Mucosa of stomach (tissue), 1 donor: ENCODE data around the gene MYRIP.

Experiments used
- H3K27me3 ChIP-seq: one replicate; pipeline ENCODE4 v1.7.0; 2013; ENCODE audit warnings: mild to moderate bottlenecking, low read length; ENCODE audit not compliant: control insufficient read depth, insufficient read depth
- H3K36me3 ChIP-seq: one replicate; pipeline ENCODE4 v1.7.0; 2013; ENCODE audit warnings: low read length; ENCODE audit not compliant: control insufficient read depth, insufficient read depth
- H3K4me1 ChIP-seq: one replicate; pipeline ENCODE4 v1.7.0; 2013; ENCODE audit warnings: mild to moderate bottlenecking, low read length; ENCODE audit not compliant: control insufficient read depth, insufficient read depth
- H3K4me3 ChIP-seq: one replicate; pipeline ENCODE4 v1.7.0; 2013; ENCODE audit warnings: low read length
- H3K9ac ChIP-seq: one replicate; pipeline ENCODE4 v1.7.0; 2013; ENCODE audit warnings: mild to moderate bottlenecking, low read length, moderate library complexity
- H3K9me3 ChIP-seq: one replicate; pipeline ENCODE4 v1.7.0; 2013; ENCODE audit warnings: mild to moderate bottlenecking, low read length, moderate library complexity; ENCODE audit not compliant: control insufficient read depth
- donor health status: Pancreatic carcinoma.

The MYRIP gene

GRCh38 chr3:39941931-39942330 is 132.5 kb downstream of the MYRIP start:
- H3K9ac ChIP-seq: no peak overlapping the region
- no peaks in the 10 kb centered on the region for H3K27me3 ChIP-seq
- peaks cover 8% of the 10 kb centered on the region for H3K4me1 ChIP-seq
- H3K4me3 ChIP-seq: no peak overlapping the region
- no peaks in the 10 kb centered on the region for H3K36me3 ChIP-seq
- H3K9me3 ChIP-seq: no peaks in the 10 kb centered on the region

GRCh38 chr3:39960515-39961191 is 151.2 kb downstream of the MYRIP start:
- Histone ChIP-seq H3K4me1 (no peaks in the 10 kb centered on the region), H3K36me3 (no peaks in the 10 kb centered on the region), H3K4me3 (no peak overlapping the region), H3K9me3 (no peaks in the 10 kb centered on the region), H3K9ac (no peak overlapping the region), H3K27me3 (no peaks in the 10 kb centered on the region)

GRCh38 chr3:39961230-39961629 is 151.8 kb downstream of the MYRIP start:
- Histone ChIP-seq H3K36me3 (no peaks in the 10 kb centered on the region), H3K4me1 (no peaks in the 10 kb centered on the region), H3K27me3 (no peaks in the 10 kb centered on the region), H3K4me3 (no peak overlapping the region), H3K9me3 (no peaks in the 10 kb centered on the region), H3K9ac (no peak overlapping the region)

GRCh38 chr3:39962581-39962980 is 153.2 kb downstream of the MYRIP start:
- H3K36me3 ChIP-seq: no peaks in the 10 kb centered on the region
- H3K4me3 ChIP-seq: no peak overlapping the region
- no peaks in the 10 kb centered on the region for H3K4me1 ChIP-seq
- H3K9ac ChIP-seq: no peak overlapping the region
- H3K27me3 ChIP-seq: no peaks in the 10 kb centered on the region
- H3K9me3 ChIP-seq: no peaks in the 10 kb centered on the region

GRCh38 chr3:39965461-39965860 is 156.1 kb downstream of the MYRIP start:
- no peak overlapping the region for H3K4me3 ChIP-seq
- H3K9me3 ChIP-seq: no peaks in the 10 kb centered on the region

DNA sequence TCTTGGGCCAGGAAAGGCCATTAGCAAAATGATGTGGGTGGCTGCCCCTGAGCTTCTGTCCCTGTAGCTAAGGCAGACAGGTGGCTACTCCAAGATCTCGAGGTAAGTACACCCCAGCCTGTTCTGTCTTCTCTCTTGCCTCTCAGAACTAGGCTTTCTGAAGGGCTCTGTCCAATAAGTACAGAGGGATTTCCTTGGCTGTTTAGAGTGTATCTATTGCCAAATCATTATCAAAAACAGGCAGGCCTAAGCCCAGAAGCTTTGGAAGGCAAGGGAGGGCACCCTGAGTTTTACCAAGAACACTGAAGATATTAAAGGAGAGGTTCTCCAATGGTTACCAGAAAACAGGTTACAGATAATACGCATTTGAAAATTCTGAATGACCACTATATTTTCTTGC is 156.6 kb downstream of the MYRIP start:
- H3K4me1 ChIP-seq: no peaks in the 10 kb centered on the region
- H3K27me3 ChIP-seq: no peaks in the 10 kb centered on the region
- H3K9ac ChIP-seq: no peak overlapping the region
- no peaks in the 10 kb centered on the region for H3K36me3 ChIP-seq
- H3K9me3 ChIP-seq: no peaks in the 10 kb centered on the region
- H3K4me3 ChIP-seq: no peak overlapping the region

More at GRCh38 chr3:39965461-39965860, 156.1 kb downstream of the MYRIP start:
- H3K36me3 ChIP-seq: no peaks in the 10 kb centered on the region
- no peak overlapping the region for H3K9ac ChIP-seq
- H3K4me1 ChIP-seq: no peaks in the 10 kb centered on the region
- H3K27me3 ChIP-seq: no peaks in the 10 kb centered on the region

DNA sequence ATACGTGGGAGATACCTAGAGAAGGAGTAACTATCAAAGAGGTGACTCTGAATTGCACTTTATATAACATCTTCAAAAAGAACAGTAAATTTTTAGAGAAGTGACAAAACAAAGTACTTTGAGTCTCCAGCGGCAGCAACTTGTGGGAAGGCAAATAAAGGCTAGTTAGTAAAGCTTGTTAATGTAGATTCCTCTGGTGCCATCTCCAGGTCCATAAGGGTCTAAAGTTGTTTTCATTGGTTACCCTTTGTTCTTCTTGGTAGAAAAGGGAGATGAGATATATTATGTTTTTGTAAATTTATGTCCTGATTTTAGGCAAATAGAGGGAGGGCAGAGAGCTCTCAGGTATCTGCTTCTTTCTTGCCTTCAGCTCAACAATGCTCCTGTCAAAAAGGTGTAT is 161.6 kb downstream of the MYRIP start:
- H3K9ac ChIP-seq: no peak overlapping the region
- H3K27me3 ChIP-seq: no peaks in the 10 kb centered on the region
- H3K4me1 ChIP-seq: no peaks in the 10 kb centered on the region
- H3K9me3 ChIP-seq: no peaks in the 10 kb centered on the region
- no peaks in the 10 kb centered on the region for H3K36me3 ChIP-seq
- no peak overlapping the region for H3K4me3 ChIP-seq

DNA sequence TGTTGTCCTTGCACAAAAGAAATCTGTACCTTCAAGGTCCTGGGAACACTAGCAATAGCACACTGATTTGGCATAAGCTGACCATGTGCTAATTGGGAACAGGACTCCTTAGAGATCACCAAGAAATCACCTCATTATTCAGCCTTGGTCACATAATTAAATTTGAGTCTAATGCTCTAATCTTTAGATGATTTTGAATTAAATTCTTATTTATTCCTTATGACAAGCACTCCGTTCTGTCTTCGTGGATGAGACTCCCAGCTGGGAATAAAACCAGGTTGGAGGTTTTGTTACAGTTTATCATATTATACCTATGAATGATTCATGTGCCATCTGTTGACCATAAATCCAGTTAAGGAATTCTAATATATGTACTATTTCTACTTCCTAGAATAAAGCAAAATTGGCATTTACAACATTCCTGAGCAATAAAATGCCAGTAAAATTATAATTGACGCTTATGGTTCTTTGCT is 162.2 kb downstream of the MYRIP start:
- Histone ChIP-seq H3K4me1 (no peaks in the 10 kb centered on the region), H3K27me3 (no peaks in the 10 kb centered on the region), H3K4me3 (no peak overlapping the region), H3K36me3 (no peaks in the 10 kb centered on the region), H3K9ac (no peak overlapping the region), H3K9me3 (no peaks in the 10 kb centered on the region)

GRCh38 chr3:39972508-39972907 is 163.1 kb downstream of the MYRIP start:
- no peak overlapping the region for H3K4me3 ChIP-seq
- no peaks in the 10 kb centered on the region for H3K4me1 ChIP-seq
- H3K36me3 ChIP-seq: no peaks in the 10 kb centered on the region
- no peaks in the 10 kb centered on the region for H3K27me3 ChIP-seq
- H3K9me3 ChIP-seq: no peaks in the 10 kb centered on the region
- no peak overlapping the region for H3K9ac ChIP-seq

DNA sequence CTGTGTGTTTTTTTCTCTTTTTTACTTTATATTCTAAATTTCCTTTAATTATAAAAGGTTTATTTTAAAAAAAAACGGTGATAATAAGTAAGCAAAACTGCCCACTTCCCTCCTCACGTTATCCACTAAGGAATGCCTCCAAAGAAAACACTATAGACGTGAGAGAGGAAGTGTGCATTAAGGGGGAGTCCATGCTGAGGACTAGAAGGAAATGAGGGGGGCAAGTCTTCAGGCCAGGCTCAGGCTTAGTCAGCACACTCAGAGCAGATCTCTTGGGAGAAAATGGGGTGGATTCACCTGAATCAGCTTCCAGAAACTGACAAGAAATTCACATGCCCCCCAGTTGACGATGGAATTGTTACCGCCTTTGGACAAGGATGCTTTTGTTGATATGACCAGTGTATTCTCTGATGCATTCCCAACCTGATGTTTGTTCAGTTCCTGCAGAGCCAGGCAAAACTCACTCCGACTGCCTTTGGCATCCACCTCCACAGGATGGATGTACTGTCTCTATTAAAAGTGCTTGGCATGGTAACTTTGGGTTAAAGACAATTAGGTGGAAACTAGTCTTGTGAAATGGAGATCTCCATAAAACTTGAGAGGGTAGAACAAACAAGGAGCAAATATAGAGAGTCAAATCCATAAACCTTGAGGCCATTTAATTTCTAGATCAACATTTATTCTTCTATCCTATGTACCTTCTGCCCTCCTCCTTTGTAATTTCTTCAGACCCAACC is 167.8 kb downstream of the MYRIP start:
- no peaks in the 10 kb centered on the region for H3K27me3 ChIP-seq
- no peaks in the 10 kb centered on the region for H3K9me3 ChIP-seq
- no peak overlapping the region for H3K9ac ChIP-seq
- no peak overlapping the region for H3K4me3 ChIP-seq
- no peaks in the 10 kb centered on the region for H3K4me1 ChIP-seq
- no peaks in the 10 kb centered on the region for H3K36me3 ChIP-seq

DNA sequence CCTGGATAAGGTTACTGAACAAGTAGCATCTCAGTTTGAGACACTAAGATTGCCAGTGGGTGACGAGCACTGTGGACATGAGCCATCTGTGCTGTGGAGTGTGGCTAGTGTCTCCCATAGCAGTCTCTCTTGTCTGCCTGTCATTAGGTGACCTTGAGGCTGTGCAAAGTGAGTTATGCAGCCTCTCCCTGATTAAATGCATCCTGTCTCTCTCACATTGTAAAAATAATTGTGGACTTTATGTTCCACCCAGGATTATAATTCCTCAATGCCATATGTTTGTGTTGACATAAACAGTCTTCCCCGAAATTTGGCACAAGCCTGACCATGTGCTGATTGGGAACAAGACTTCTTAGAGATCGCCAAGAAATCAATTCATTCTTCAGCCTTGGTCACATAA is 168.9 kb downstream of the MYRIP start:
- H3K4me3 ChIP-seq: no peak overlapping the region
- no peak overlapping the region for H3K9ac ChIP-seq
- no peaks in the 10 kb centered on the region for H3K4me1 ChIP-seq
- no peaks in the 10 kb centered on the region for H3K36me3 ChIP-seq
- H3K9me3 ChIP-seq: no peaks in the 10 kb centered on the region
- H3K27me3 ChIP-seq: no peaks in the 10 kb centered on the region

DNA sequence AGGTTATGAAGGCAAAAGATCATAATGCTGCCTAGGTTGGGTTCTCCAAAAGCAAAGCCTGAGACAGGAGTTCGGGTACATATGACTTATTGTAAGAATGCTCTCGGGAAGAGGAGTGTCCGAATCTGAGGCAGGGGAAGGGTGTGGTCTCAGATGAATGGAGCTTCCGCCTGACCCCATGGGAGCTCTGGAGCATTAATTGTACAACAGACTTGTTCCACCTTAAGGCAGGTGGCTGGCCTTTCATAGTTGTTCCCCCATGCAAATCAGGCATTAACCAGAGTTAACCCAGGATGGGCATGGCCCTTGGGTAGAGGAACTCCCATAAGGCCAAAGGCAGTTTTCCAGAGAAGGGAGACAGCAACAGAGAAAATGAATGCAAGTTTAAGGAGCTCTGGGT is 170.6 kb downstream of the MYRIP start:
- H3K36me3 ChIP-seq: no peaks in the 10 kb centered on the region
- H3K27me3 ChIP-seq: no peaks in the 10 kb centered on the region
- no peaks in the 10 kb centered on the region for H3K9me3 ChIP-seq
- H3K4me3 ChIP-seq: no peak overlapping the region
- H3K9ac ChIP-seq: no peak overlapping the region
- no peaks in the 10 kb centered on the region for H3K4me1 ChIP-seq
